ENCODE results near the gene MAGI3.
A peak's percentile ranks its signal among the peaks of the same experiment; 100 is the strongest.
"Not testable (repeated sequence)": the region's sequence is repeated elsewhere in the genome, so short reads cannot be mapped to it uniquely, and the experiment has no call there.

Gene MAGI3

GRCh38 chr1:113691184-113691583 lies 300.9 kb downstream of the MAGI3 start:
- H3K4me3 ChIP-seq (ENCODE audit: low read length) = no peak overlapping the region
- DNase-seq (ENCODE audit: low read depth) = no peak
- TF ChIP-seq, protein P1, sequence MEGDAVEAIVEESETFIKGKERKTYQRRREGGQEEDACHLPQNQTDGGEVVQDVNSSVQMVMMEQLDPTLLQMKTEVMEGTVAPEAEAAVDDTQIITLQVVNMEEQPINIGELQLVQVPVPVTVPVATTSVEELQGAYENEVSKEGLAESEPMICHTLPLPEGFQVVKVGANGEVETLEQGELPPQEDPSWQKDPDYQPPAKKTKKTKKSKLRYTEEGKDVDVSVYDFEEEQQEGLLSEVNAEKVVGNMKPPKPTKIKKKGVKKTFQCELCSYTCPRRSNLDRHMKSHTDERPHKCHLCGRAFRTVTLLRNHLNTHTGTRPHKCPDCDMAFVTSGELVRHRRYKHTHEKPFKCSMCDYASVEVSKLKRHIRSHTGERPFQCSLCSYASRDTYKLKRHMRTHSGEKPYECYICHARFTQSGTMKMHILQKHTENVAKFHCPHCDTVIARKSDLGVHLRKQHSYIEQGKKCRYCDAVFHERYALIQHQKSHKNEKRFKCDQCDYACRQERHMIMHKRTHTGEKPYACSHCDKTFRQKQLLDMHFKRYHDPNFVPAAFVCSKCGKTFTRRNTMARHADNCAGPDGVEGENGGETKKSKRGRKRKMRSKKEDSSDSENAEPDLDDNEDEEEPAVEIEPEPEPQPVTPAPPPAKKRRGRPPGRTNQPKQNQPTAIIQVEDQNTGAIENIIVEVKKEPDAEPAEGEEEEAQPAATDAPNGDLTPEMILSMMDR (IDR thresholded peaks at IDR 0.05; ENCODE audit: insufficient read depth, low read depth, low read length, missing control alignments) = no peak

DNA sequence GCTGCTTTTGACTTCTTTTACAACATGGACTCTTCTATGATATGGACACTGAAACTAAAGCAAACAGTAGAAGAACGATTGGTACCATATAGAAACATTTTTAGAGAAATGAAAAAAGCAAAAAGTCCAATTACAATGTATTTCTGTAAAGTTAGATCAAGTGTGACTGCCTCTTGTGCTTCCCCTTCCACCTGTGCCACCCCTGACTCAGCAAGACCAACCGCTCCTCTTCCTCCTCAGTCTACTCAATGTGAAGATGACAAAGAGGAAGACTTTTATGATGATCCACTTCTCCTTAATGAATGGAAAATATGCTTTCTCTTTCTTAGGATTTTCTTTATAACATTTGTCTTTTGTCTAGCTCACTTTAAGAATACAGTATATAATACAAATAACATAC lies 302.0 kb downstream of the MAGI3 start:
- TF ChIP-seq, protein P1 (IDR thresholded peaks at IDR 0.05; ENCODE audit: insufficient read depth, low read depth, low read length, missing control alignments) = no peak
- DNase-seq (ENCODE audit: low read depth) = no peak
- H3K4me3 ChIP-seq (ENCODE audit: low read length) = no peak overlapping the region

DNA sequence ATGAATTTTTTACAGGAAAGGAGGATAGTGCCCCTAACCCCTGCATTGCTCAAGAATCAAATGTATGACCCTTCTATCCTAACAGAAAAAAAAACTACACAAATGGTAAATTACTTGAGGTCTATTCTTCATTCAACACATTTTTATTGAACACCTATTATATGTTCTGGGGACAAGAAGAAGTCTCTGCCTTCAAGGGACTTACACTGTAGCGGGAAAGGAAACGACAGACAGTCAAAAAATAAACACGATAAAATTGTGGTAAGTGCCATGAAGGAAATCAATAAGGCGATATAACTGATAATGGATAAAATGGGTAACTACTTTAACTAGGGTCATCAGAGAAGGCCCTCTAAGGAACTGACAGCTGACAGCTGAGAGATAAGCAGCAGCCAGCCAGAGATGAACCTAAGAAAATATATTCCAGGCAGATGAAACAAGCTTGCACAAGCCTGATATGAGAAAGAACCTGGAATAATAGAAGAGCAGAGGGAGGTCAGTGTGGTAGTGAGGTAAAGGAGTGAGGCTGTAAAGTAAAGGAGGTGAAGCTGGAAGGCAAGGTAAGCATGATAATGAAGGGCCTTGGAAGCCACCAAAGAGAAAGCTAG lies 302.6 kb downstream of the MAGI3 start:
- TF ChIP-seq, protein P1 (IDR thresholded peaks at IDR 0.05; ENCODE audit: insufficient read depth, low read depth, low read length, missing control alignments) = no peak
- no peak overlapping the region for H3K4me3 ChIP-seq (ENCODE audit: low read length)
- no peak for DNase-seq (ENCODE audit: low read depth)

DNA sequence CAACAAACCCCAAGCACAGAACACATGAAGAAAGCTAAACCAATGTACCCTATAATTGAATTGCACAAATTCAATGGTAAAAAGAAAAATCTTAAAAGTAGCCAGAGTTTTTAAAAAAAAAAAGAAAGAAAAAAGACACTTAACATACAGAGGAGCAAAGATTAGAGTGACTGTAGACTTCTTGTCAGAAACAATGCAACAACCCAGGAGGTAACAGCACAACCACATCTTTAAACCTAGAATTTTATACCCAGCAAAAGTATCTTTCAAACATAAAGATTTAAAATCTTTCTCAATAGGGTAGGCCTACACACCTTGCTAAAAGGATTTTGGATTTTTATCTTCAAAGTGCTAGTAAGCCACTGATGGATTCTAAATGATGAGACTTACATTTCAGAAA lies 304.6 kb downstream of the MAGI3 start:
- no peak for DNase-seq (ENCODE audit: low read depth)
- TF ChIP-seq, protein P1 (IDR thresholded peaks at IDR 0.05; ENCODE audit: insufficient read depth, low read depth, low read length, missing control alignments) = no peak
- H3K4me3 ChIP-seq (ENCODE audit: low read length) = no peak overlapping the region

- H3K4me3 ChIP-seq (ENCODE audit: low read length) = no peak overlapping the region
- TF ChIP-seq, protein P1 (IDR thresholded peaks at IDR 0.05; ENCODE audit: insufficient read depth, low read depth, low read length, missing control alignments) = no peak
- no peak for DNase-seq (ENCODE audit: low read depth)
These were observed 311.1 kb downstream of the MAGI3 start for GRCh38 chr1:113701429-113701828.

- H3K4me3 ChIP-seq (ENCODE audit: low read length) = no peak overlapping the region
- TF ChIP-seq, protein P1 (IDR thresholded peaks at IDR 0.05; ENCODE audit: insufficient read depth, low read depth, low read length, missing control alignments) = peak; percentile 14
- DNase-seq (ENCODE audit: low read depth) = no peak
These were observed 324.4 kb downstream of the MAGI3 start for GRCh38 chr1:113714606-113715269.

DNA sequence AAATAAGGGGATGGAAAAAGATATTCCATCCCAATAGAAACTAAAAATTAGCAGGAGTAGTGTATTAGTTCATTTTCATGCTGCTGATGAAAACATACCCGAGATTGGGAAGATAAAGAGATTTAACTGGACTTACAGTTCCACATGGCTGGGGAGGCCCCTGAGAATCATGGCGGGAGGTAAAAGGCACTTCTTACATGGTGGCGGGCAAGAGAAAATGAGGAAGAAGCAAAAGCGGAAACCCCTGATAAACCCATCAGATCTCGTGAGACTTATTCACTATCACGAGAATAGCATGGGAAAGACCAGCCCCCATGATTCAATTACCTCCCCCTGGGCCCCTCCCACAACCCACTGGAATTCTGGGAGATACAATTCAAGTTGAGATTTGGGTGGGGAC lies 327.2 kb downstream of the MAGI3 start:
- DNase-seq (ENCODE audit: low read depth); H3K4me3 ChIP-seq (ENCODE audit: low read length): not testable (repeated sequence)

GRCh38 chr1:113718621-113719020 lies 328.3 kb downstream of the MAGI3 start:
- not testable (repeated sequence) for H3K4me3 ChIP-seq (ENCODE audit: low read length); DNase-seq (ENCODE audit: low read depth)
